ENCODE results near the gene PPP1R16B. TPM values are rescaled to one million over a fixed set of nuclear protein-coding genes. Genes with fewer than 3 reads are reported as not detected.

PPP1R16B gene
- total RNA-seq (0.07 and 0.15 TPM in 2 replicates), polyA plus RNA-seq (0.10 TPM in 1 of 2 replicates, not detected in the other)

DNA sequence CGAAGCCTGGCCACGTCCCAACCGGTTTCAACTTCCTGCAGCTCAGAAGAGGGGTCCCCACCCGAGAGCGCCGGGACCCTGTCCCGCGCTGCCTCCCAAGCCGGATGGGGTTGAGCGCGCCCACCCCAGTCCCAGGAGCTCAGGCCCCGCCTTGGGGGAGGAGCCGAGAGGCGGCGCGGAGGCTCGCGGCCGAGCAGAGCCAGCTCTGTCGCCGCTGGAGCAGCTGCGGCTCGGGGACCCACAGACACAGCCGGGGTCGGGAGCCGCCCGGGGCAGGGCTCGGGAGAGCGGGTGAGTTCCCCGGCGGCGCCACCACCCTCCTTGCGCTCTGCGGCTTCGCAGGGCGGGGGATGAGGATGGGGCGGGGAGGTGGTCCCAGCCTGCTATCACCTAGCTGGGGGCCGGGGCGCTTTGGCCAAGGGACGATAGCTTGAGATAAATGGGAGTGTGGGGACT, at the start of gene PPP1R16B:
Gene PPP1R16B (plus strand): TSS at position 196 of the 456 bp plus-strand sequence. CDS start 30,229 bp downstream, outside the sequence.
- H3K4me1 ChIP-seq (ENCODE audit: low read depth): no peaks in the 10 kb centered on the region
- H3K4me3 ChIP-seq: peak within 1 kb of the TSS; percentile 37
- no peak within 1 kb of the TSS for H3K27ac ChIP-seq
- H3K27me3 ChIP-seq: peaks cover 53% of the 10 kb centered on the region
- H3K36me3 ChIP-seq: no peaks in the 10 kb centered on the region
- no peaks in the 10 kb centered on the region for H3K9me3 ChIP-seq (ENCODE audit: low read depth)
- TF ChIP-seq CTCF (IDR thresholded peaks at IDR 0.05; ENCODE audit: low read depth, low read length): no peak
- peak; percentile 23 to 76 for DNase-seq (ENCODE audit: low read depth in 1 of 2, low spot score in 1 of 2)

GRCh38 chr20:38757145-38757775, 48.2 kb upstream of the PPP1R16B start:
- Histone ChIP-seq H3K9me3 (ENCODE audit: low read depth) (no peaks in the 10 kb centered on the region), H3K4me3 (no peak overlapping the region), H3K27ac (no peak overlapping the region), H3K27me3 (no peaks in the 10 kb centered on the region), H3K36me3 (peaks cover 33% of the 10 kb centered on the region), H3K4me1 (ENCODE audit: low read depth) (no peaks in the 10 kb centered on the region)
- no peak for TF ChIP-seq CTCF (IDR thresholded peaks at IDR 0.05; ENCODE audit: low read depth, low read length)
- peak in 1 of 2 donors; percentile 61 for DNase-seq (ENCODE audit: low read depth in 1 of 2, low spot score in 1 of 2)

DNA sequence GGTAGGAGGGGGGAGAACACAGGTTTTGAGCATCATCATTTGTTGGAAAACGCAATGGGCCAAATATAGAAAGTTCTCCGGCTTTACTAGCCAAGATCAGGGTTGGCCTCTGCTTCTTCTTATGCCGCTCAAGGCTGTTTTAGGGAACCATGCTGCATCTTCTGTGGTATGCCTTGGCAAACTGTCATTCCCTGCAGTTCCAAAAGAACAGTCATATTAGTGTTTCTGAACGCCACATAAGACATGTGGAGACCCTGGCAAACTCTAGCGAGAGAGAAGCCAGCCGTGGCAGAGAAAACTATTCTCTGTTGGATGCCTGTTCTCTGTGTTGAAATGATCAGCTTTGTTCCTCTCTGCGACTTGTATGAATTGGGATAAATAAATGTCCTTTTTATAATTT, 46.4 kb upstream of the PPP1R16B start:
- no peak overlapping the region for H3K27ac ChIP-seq
- TF ChIP-seq CTCF (IDR thresholded peaks at IDR 0.05; ENCODE audit: low read depth, low read length): no peak
- no peak for DNase-seq (ENCODE audit: low read depth in 1 of 2, low spot score in 1 of 2)
- peaks cover 27% of the 10 kb centered on the region for H3K36me3 ChIP-seq
- no peaks in the 10 kb centered on the region for H3K4me1 ChIP-seq (ENCODE audit: low read depth)
- no peak overlapping the region for H3K4me3 ChIP-seq
- no peaks in the 10 kb centered on the region for H3K27me3 ChIP-seq
- no peaks in the 10 kb centered on the region for H3K9me3 ChIP-seq (ENCODE audit: low read depth)

- Histone ChIP-seq H3K27ac (no peak overlapping the region), H3K4me3 (no peak overlapping the region), H3K27me3 (no peaks in the 10 kb centered on the region), H3K9me3 (ENCODE audit: low read depth) (no peaks in the 10 kb centered on the region), H3K36me3 (peaks cover 24% of the 10 kb centered on the region), H3K4me1 (ENCODE audit: low read depth) (peaks cover 1% of the 10 kb centered on the region)
- TF ChIP-seq CTCF (IDR thresholded peaks at IDR 0.05; ENCODE audit: low read depth, low read length): no peak
- no peak for DNase-seq (ENCODE audit: low read depth in 1 of 2, low spot score in 1 of 2)
These were observed 44.5 kb upstream of the PPP1R16B start for GRCh38 chr20:38760978-38761377.

DNA sequence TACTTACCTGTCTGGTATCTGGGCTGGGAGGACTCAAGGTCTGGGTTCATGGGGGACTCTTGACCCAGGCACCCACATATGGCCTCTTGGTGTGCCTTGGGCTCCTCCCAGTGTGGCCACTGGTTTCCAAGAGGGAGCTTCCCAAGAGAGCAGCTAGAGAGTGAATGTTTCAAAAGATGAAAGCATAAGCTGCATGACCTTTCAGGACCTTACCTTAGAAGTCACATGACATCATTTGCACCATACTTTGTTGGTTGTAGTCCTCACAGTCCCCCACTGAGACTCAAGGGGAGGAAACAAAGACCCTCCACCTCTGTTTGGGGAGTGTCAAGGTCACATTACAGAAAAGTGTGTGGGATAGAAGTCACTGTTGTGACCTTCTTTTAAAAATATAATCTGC, 43.3 kb upstream of the PPP1R16B start:
- no peaks in the 10 kb centered on the region for H3K27me3 ChIP-seq
- no peaks in the 10 kb centered on the region for H3K9me3 ChIP-seq (ENCODE audit: low read depth)
- peaks cover 12% of the 10 kb centered on the region for H3K4me1 ChIP-seq (ENCODE audit: low read depth)
- DNase-seq (ENCODE audit: low read depth in 1 of 2, low spot score in 1 of 2): no peak
- H3K36me3 ChIP-seq: peaks cover 13% of the 10 kb centered on the region
- no peak for TF ChIP-seq CTCF (IDR thresholded peaks at IDR 0.05; ENCODE audit: low read depth, low read length)
- H3K27ac ChIP-seq: no peak overlapping the region
- no peak overlapping the region for H3K4me3 ChIP-seq

Data from cardiac muscle cell (in vitro differentiated cells and primary cell).